ENCODE data around the gene S100A8.
"Not testable (repeated sequence)": the region's sequence is repeated elsewhere in the genome, so short reads cannot be mapped to it uniquely, and the experiment has no call there.

The S100A8 gene

DNA sequence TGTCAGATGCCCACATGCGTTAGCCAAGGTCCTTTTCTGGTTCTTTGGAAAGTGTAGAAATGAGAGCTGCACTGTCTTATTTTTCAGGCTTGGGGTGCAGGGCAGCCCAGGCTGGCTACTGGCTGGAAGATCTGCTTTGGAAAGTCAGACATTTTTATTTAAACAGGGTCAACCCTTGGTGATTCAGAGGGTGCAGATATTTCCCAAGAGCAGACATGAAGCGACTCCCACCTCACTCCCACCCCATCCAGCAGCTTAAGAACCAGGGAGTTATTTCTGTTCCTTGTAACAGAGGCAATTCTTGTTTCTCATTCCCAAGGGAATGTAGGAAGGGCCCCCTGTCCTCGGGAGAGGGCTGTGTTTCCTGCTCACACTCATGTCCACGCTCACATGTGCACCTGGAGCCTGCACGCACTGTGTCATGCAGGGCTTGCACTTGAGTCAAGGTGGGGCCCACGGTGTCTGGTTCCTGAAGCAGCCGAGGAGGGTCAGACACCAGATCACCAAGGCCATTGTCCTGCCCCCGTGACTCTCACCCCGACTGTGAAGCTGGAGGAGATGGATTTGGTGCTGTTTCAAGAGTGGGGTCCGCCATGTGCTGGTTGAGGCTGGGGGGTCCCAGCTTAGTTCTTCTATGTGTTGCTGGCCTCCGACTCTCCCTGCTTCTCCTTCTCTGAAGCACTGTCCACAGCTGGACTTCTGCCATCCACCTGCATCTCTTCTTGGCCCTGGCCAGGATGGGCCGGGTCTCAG, 26.4 kb upstream of the S100A8 start:
- DNase-seq: no peak

DNA sequence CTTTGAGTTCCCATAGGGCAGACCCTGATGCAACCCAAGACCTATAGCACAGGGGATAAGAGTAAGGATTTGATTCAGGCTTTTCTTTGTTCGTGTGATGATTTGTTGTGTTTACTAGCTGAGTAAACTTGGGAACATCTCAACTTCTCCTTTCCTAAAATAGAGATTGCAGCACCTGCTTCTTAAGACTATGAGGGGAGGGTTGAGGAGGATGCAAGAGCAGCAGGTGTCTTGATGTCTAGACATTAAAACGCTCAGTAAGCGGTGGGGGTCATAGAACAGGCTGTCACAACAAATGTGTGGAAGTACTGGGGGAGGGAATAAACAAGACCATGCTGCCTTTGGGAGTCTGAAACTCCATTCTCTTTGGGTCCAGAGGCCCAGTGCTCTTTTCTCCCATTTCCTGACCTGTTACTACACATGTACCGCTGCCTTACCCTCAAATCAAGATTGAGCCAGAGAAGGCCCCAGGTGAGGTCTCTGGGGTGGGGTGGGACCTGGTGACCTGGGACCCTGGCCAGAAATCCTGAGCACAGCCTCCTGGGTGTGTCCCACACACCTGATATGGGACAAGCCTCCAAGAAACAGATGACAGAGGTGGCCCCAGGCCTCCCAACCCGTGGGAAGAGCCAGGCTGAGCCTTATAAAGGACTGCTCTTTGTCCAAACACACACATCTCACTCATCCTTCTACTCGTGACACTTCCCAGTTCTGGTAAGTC, 25.1 kb upstream of the S100A8 start, which contains the start of gene S100A7A:
TSS of gene S100A7A (plus strand) at position 671 of the 721 bp plus-strand sequence. CDS start 1,563 bp downstream, outside the sequence.
- DNase-seq: no peak

DNA sequence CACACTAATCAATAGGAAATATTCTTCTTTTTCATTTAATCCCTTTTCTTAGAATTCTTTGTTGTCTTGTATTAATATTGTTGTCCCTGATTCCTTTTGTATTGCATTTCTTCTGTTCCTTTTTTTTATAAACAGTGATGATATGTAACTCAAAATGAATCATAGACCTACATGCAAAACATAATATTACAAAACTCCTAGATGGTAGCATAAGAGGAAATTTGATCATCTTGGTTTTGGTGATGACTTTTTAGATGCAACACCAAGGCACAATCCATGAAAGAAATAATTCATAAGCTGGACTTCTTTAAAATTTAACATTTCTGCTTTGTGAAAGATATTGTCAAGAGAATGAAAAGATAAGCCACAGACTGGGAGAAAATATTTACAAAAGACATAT, 23.1 kb upstream of the S100A8 start:
- DNase-seq: not testable (repeated sequence)

- not testable (repeated sequence) for DNase-seq
These were observed 16.4 kb upstream of the S100A8 start for GRCh38 chr1:153407274-153407673.

- not testable (repeated sequence) for DNase-seq
These were observed 15.1 kb upstream of the S100A8 start for GRCh38 chr1:153405825-153406599.

DNA sequence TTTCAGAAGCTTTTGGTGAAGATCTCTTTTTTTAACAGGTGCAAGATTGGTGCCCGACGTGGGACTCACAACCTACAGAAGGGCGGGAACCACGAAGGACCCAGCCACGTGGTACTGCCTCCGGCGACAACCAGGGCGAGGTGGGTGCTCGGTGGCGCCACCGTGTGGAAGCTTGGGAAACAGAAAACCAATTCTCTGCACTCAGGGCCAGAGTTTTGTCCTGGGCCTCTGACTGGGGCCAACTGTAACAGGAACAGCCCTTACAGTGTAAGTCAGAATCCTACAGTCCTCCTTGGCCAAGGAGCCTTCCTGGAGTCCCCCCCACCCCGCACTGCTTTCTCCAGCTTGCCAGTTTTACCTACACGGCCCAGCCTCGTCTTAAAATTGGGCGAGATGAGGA, 13.9 kb upstream of the S100A8 start:
- peak in 6 of 51 donors; percentile 1 to 26 (median 3) for DNase-seq

GRCh38 chr1:153404086-153404635, 13.3 kb upstream of the S100A8 start:
- DNase-seq: no peak

GRCh38 chr1:153403421-153404085, 12.7 kb upstream of the S100A8 start:
- no peak for DNase-seq

- no peak for DNase-seq
These were observed 11.4 kb upstream of the S100A8 start for GRCh38 chr1:153402226-153402625.

GRCh38 chr1:153401461-153401860, 10.6 kb upstream of the S100A8 start:
- no peak for DNase-seq

GRCh38 chr1:153400244-153400643, 9.4 kb upstream of the S100A8 start:
- DNase-seq: no peak

DNA sequence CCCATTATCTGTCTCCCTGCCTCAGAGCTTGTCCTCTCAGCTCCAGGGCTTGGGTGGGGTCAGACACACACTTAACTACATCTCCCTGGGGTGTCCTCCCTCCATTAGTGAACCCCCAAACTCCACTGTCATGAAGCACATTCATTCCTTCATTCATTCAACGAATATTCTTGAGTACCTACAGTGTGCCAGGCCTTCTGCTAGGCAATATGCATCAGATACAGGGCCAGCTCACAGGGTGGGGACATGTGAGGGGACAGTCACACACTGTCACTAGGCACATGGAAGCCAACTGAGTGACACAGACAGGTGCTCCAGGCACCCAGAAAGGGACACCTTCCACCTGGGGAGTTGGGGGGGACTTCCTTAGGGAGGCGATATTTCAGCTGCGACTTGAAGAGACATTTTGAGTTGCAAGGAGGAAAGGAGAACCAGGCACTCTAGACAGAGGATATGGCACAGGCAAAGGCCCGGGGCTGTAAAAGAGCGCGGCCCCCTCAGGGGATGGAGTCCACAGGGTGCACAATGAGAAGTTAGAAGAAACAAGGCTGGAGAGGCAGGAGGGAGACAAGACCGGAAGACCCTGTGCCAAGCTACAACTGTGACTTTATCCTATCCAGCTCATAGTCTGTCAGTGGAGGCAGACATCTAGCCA, 8.7 kb upstream of the S100A8 start:
- no peak for DNase-seq

- no peak for DNase-seq
These were observed 7.2 kb upstream of the S100A8 start for GRCh38 chr1:153397924-153398651.

GRCh38 chr1:153397051-153397923, 6.4 kb upstream of the S100A8 start:
- no peak for DNase-seq

GRCh38 chr1:153396461-153396860, 5.6 kb upstream of the S100A8 start:
- no peak for DNase-seq

- DNase-seq: no peak
These were observed 4.9 kb upstream of the S100A8 start for GRCh38 chr1:153395776-153396175.

DNA sequence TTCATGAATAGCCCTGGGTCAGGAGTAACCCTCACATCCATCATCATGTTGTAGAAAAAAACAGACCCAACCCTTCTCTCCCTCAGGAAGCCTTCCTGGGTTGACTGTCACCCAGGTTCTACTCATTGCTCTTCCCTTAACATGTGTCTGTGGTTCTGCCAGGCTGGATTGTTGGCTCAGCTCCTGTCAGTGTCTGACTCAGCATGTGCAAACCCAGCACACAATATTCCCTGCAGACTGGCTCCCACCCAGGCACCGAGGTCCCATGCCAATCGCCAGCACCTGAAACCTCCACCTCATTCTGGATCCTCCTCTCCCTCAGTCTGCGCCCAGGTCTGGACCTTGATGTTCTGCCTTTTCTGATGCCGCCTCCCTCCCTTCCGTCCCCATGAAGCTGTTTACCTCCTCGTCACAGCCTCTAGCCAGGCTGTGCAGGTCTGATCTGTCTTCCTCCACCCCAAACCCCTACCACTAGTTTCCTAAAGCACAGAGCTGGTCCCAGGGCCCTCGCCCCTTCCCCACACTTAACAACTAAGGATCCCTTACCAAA, 4.3 kb upstream of the S100A8 start:
- DNase-seq: peak in 1 of 51 donors; percentile 8

GRCh38 chr1:153394391-153394790, 3.5 kb upstream of the S100A8 start:
- no peak for DNase-seq

GRCh38 chr1:153393926-153394325, 3.1 kb upstream of the S100A8 start:
- no peak for DNase-seq
